LNCaP clone FGC (cell line): ENCODE data around the gene HSPA4.
"Not testable (repeated sequence)": the region's sequence is repeated elsewhere in the genome, so short reads cannot be mapped to it uniquely, and the experiment has no call there.

Source experiments
- DNase-seq: peaks from one replicate; pipeline ENCODE4 v3.0.0-alpha.2; 2011; ENCODE audit warnings: low read depth
- H3K4me3 ChIP-seq: 2 replicates; pipeline ENCODE4 v1.5.1; 2011; ENCODE audit warnings: mild to moderate bottlenecking, low read depth, low read length, control low read depth
- CTCF ChIP-seq: IDR thresholded peaks from 2 replicates; pipeline ENCODE4 v1.5.1; 2012; ENCODE audit warnings: mild to moderate bottlenecking; ENCODE audit not compliant: control insufficient read depth, insufficient read depth; ENCODE audit errors: extremely low read depth

The HSPA4 gene

GRCh38 chr5:133051542-133052316 is at the start of gene HSPA4:
Gene HSPA4, plus strand, starts transcription at chr5:133052013. Its CDS starts 238 bp downstream, at chr5:133052251.
- peak within 1 kb of the TSS; percentile 89 for H3K4me3 ChIP-seq
- DNase-seq, result peak; percentile 95
- TF ChIP-seq CTCF, result no peak

DNA sequence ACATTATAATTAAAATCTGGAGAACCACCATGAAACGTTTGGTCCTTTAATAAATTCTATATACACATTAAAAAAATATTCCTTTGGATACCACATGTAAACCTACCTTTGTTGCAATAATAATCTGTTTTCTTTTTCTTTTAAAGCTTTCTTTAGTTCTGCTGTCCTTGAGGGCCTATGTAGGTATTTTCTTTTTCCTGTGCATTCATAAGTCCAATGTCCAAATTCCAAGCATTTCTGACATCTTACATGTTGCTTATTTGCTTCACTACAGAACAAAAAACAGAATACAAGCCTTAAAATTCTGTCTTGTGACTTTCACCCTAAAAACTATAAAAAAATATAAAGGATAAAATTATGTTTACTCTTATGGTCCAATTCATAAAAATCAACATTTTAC is 45.2 kb upstream of the HSPA4 start:
- no peak for DNase-seq
- TF ChIP-seq CTCF, result no peak
- H3K4me3 ChIP-seq, result no peak overlapping the region

DNA sequence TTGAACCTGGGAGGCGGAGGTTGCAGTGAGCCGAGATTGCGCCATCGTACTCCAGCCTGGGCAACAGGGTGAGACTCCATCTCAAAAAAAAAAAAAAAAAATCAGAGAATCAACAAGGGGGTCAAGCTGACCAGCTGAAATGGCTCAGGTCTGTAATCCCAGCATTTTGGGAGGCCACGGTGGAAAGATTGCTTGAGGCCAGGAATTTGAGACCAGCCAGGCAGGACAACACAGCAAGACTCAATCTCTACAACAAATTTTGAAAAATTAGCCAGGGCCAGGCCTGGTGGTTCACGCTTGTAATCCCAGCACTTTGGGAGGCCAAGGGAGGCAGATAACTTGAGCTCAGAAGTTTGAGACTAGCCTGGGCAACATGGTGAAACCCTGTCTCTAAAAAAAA is 43.4 kb upstream of the HSPA4 start:
- not testable (repeated sequence) for DNase-seq, H3K4me3 ChIP-seq

GRCh38 chr5:133015466-133015865 is 36.3 kb upstream of the HSPA4 start:
- no peak overlapping the region for H3K4me3 ChIP-seq
- TF ChIP-seq CTCF, result no peak
- DNase-seq, result no peak

- DNase-seq, result no peak
- TF ChIP-seq CTCF, result no peak
- no peak overlapping the region for H3K4me3 ChIP-seq
These were observed 33.8 kb upstream of the HSPA4 start for GRCh38 chr5:133017964-133018363.

GRCh38 chr5:133019471-133019870 is 32.3 kb upstream of the HSPA4 start:
- H3K4me3 ChIP-seq, DNase-seq: not testable (repeated sequence)

GRCh38 chr5:133025804-133026663 is 25.8 kb upstream of the HSPA4 start, which contains the start of gene ZCCHC10:
Gene ZCCHC10, minus strand, starts transcription at chr5:133026549. Its CDS starts 12 bp downstream, at chr5:133026537.
- DNase-seq, result no peak
- TF ChIP-seq CTCF, result no peak
- H3K4me3 ChIP-seq, result peak within 1 kb of the TSS; percentile 79
